Liver (tissue), 9 donors: Measurements from ENCODE around the gene TYSND1. TPM values are rescaled to one million over a fixed set of nuclear protein-coding genes. Genes with fewer than 3 reads are reported as not detected.

Experiments used
- DNase-seq: peaks from one replicate; pipeline ENCODE4 v3.0.0-alpha.2; 2017; ENCODE audit warnings: low spot score
- H3K27ac ChIP-seq, 2 donors: one replicate each; pipeline ENCODE4 v1.7.0; 2013; ENCODE audit warnings: inconsistent platforms in 2 of 2, low read length in 2 of 2, control low read depth in 1 of 2, low read depth in 1 of 2, mild to moderate bottlenecking in 1 of 2
- H3K27me3 ChIP-seq, 4 donors: one replicate each; pipeline versions ENCODE4 v1.6.1 to v1.7.0; 2013; ENCODE audit warnings: low read length in 3 of 4, inconsistent platforms in 1 of 4, mild to moderate bottlenecking in 1 of 4, moderate library complexity in 1 of 4; ENCODE audit not compliant: control insufficient read depth in 4 of 4, insufficient read depth in 4 of 4
- H3K36me3 ChIP-seq, 4 donors: one replicate each; pipeline versions ENCODE4 v1.6.1 to v1.7.0; 2013; ENCODE audit warnings: low read length in 3 of 4, mild to moderate bottlenecking in 3 of 4, low read depth in 1 of 4, moderate library complexity in 1 of 4; ENCODE audit not compliant: control insufficient read depth in 4 of 4, insufficient read depth in 3 of 4
- H3K4me1 ChIP-seq, 4 donors: one replicate each; pipeline versions ENCODE4 v1.6.1 to v1.7.0; 2013; ENCODE audit warnings: low read length in 3 of 4, mild to moderate bottlenecking in 3 of 4, moderate library complexity in 1 of 4; ENCODE audit not compliant: control insufficient read depth in 4 of 4, insufficient read depth in 4 of 4
- H3K4me3 ChIP-seq, 3 donors: one replicate each; pipeline versions ENCODE4 v1.6.1 to v1.7.0; 2013; ENCODE audit warnings: low read length in 3 of 3, control low read depth in 1 of 3, low read depth in 1 of 3, mild to moderate bottlenecking in 1 of 3
- H3K9ac ChIP-seq, 2 donors: one replicate each; pipeline ENCODE4 v1.7.0; 2013; ENCODE audit warnings: low read length in 2 of 2, mild to moderate bottlenecking in 2 of 2, moderate library complexity in 2 of 2, control low read depth in 1 of 2, low read depth in 1 of 2
- H3K9me3 ChIP-seq, 4 donors: one replicate each; pipeline versions ENCODE4 v1.6.1 to v1.7.0; 2013; ENCODE audit warnings: low read length in 3 of 4; ENCODE audit not compliant: control insufficient read depth in 4 of 4
- EGR1 ChIP-seq, 2 donors: IDR thresholded peaks; 2 replicates each; pipeline ENCODE4 v1.6.1; 2016 to 2018; ENCODE audit warnings: antibody characterized with exemption in 2 of 2, low read depth in 2 of 2
- FOXA1 ChIP-seq: IDR thresholded peaks from 2 replicates; pipeline ENCODE4 v1.6.1; 2016; ENCODE audit warnings: antibody characterized with exemption
- FOXA2 ChIP-seq: IDR thresholded peaks from 2 replicates; pipeline ENCODE4 v1.6.1; 2016; ENCODE audit warnings: antibody characterized with exemption
- GABPA ChIP-seq, 2 donors: IDR thresholded peaks in 1 of 2; conservative IDR thresholded peaks in 1 of 2; 2 replicates each; pipeline ENCODE4 v1.6.1; 2016; ENCODE audit warnings: antibody characterized with exemption in 2 of 2, mild to moderate bottlenecking in 1 of 2, moderate library complexity in 1 of 2
- HNF4G ChIP-seq: IDR thresholded peaks from 2 replicates; pipeline ENCODE4 v1.6.1; 2016; ENCODE audit warnings: antibody characterized with exemption
- JUND ChIP-seq, 2 donors: IDR thresholded peaks; 2 replicates each; pipeline ENCODE4 v1.6.1; 2016; ENCODE audit warnings: antibody characterized with exemption in 2 of 2
- NR2F2 ChIP-seq: IDR thresholded peaks from 2 replicates; pipeline ENCODE4 v1.6.1; 2016; ENCODE audit warnings: antibody characterized with exemption
- RAD21 ChIP-seq, 2 donors: IDR thresholded peaks; 2 replicates each; pipeline ENCODE4 v1.6.1; 2016; ENCODE audit warnings: antibody characterized with exemption in 2 of 2, mild to moderate bottlenecking in 2 of 2
- RXRA ChIP-seq, 2 donors: IDR thresholded peaks; 2 replicates each; pipeline ENCODE4 v1.6.1; 2017 to 2018; ENCODE audit warnings: antibody characterized with exemption in 2 of 2, mild to moderate bottlenecking in 1 of 2
- SP1 ChIP-seq: IDR thresholded peaks from 2 replicates; pipeline ENCODE4 v1.6.1; 2018; ENCODE audit warnings: antibody characterized with exemption, mild to moderate bottlenecking
- TAF1 ChIP-seq: conservative IDR thresholded peaks from 2 replicates; pipeline ENCODE4 v1.6.1; 2016; ENCODE audit warnings: antibody characterized with exemption, mild to moderate bottlenecking
- YY1 ChIP-seq: IDR thresholded peaks from 2 replicates; pipeline ENCODE4 v1.6.1; 2016; ENCODE audit warnings: antibody characterized with exemption, mild to moderate bottlenecking
- WGBS: extraction: QIAGEN DNeasy Blood & Tissue Kit; methylation state at CpG from one replicate; pipeline ENCODE4 v1.1.7; 2013; 5-methylcytosine and 5-hydroxymethylcytosine counted together
- polyA plus RNA-seq, 2 donors: library from polyadenylated mRNA; stranded (reverse) in 1 of 2; unstranded in 1 of 2; fragments of 200-250 nt in 1 of 2; fragments of >200 nt in 1 of 2; fragmentation: Nextera tagmentation in 1 of 2; extraction: Ambion mirVana in 1 of 2; gene quantifications; one replicate each; pipeline versions ENCODE4 v1.2.1 to v1.2.3, GENCODE V29; 2013 to 2015
- total RNA-seq, 2 donors: library from RNA; depleted of rRNA; stranded (reverse); fragments of >200 nt; gene quantifications; one replicate each; pipeline ENCODE4 v1.2.3, GENCODE V29; 2014
- TF ChIP-seq, protein P1 (sequence below): IDR thresholded peaks from 2 replicates; pipeline ENCODE4 v1.6.1; 2016; ENCODE audit warnings: antibody characterized with exemption
- TF ChIP-seq, protein P2 (sequence below): IDR thresholded peaks from 2 replicates; pipeline ENCODE4 v1.6.1; 2016; ENCODE audit warnings: antibody characterized with exemption
- TF ChIP-seq, protein P3 (sequence below): IDR thresholded peaks from 2 replicates; pipeline ENCODE4 v1.6.1; 2016; ENCODE audit warnings: antibody characterized with exemption, mild to moderate bottlenecking
- TF ChIP-seq, protein P4 (sequence below): fragments of 150-350 bp; IDR thresholded peaks from 2 replicates; pipeline ENCODE4 v1.5.1; 2017; ENCODE audit warnings: improper control_type of control experiment, low read depth, low read length; ENCODE audit not compliant: missing input control
- donor health status: healthy.
- donor health status: healthy.
- donor health status: healthy.
- donor health status: healthy.
- donor health status: healthy.

TYSND1 gene
- total and polyA plus RNA-seq, 4 donors = 3.9 to 11.3 (median 7.2) TPM

DNA sequence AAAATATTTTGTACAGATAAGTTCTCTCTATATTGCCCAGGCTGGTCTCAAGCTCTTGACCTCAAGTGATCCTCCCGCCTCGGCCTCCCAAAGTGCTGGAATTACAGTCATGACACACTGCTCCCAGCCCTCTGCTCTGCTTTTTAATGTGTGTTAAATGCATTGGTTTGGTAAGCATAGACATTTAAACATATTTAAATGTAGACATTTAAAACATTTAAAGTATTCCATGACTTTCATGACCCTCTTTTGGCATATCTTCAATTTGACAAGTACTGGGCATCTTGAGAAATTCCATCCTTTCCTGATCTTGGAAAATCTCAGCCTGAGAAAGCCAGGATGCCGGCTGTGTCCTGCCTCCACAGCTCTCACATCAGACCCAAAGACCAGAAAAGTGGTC is 29.0 kb upstream of the TYSND1 start:
- DNase-seq = no peak
- Histone ChIP-seq H3K27me3 (no peaks in the 10 kb centered on the region), H3K9ac (no peak overlapping the region), H3K27ac (no peak overlapping the region), H3K4me1 (peaks cover 0 to 8% (median under 1%) of the 10 kb centered on the region in 4 donors), H3K9me3 (no peaks in the 10 kb centered on the region), H3K4me3 (no peak overlapping the region), H3K36me3 (no peaks in the 10 kb centered on the region)
- TF ChIP-seq, protein P1, sequence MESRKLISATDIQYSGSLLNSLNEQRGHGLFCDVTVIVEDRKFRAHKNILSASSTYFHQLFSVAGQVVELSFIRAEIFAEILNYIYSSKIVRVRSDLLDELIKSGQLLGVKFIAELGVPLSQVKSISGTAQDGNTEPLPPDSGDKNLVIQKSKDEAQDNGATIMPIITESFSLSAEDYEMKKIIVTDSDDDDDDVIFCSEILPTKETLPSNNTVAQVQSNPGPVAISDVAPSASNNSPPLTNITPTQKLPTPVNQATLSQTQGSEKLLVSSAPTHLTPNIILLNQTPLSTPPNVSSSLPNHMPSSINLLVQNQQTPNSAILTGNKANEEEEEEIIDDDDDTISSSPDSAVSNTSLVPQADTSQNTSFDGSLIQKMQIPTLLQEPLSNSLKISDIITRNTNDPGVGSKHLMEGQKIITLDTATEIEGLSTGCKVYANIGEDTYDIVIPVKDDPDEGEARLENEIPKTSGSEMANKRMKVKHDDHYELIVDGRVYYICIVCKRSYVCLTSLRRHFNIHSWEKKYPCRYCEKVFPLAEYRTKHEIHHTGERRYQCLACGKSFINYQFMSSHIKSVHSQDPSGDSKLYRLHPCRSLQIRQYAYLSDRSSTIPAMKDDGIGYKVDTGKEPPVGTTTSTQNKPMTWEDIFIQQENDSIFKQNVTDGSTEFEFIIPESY = no peak
- TF ChIP-seq NR2F2 (no peak), RXRA (IDR thresholded peaks at IDR 0.05) (no peak), TAF1 (no peak), FOXA1 (no peak), EGR1 (IDR thresholded peaks at IDR 0.05; ENCODE audit: low read depth in 2 of 2) (no peak), YY1 (no peak), RAD21 (IDR thresholded peaks at IDR 0.05) (no peak), HNF4G (no peak), GABPA (IDR thresholded peaks at IDR 0.05 in 1 of 2, conservative IDR thresholded peaks at IDR 0.05 in 1 of 2) (no peak), JUND (IDR thresholded peaks at IDR 0.05) (no peak), SP1 (no peak), FOXA2 (no peak)
- TF ChIP-seq, protein P2, sequence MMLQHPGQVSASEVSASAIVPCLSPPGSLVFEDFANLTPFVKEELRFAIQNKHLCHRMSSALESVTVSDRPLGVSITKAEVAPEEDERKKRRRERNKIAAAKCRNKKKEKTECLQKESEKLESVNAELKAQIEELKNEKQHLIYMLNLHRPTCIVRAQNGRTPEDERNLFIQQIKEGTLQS = no peak
- TF ChIP-seq, protein P3, sequence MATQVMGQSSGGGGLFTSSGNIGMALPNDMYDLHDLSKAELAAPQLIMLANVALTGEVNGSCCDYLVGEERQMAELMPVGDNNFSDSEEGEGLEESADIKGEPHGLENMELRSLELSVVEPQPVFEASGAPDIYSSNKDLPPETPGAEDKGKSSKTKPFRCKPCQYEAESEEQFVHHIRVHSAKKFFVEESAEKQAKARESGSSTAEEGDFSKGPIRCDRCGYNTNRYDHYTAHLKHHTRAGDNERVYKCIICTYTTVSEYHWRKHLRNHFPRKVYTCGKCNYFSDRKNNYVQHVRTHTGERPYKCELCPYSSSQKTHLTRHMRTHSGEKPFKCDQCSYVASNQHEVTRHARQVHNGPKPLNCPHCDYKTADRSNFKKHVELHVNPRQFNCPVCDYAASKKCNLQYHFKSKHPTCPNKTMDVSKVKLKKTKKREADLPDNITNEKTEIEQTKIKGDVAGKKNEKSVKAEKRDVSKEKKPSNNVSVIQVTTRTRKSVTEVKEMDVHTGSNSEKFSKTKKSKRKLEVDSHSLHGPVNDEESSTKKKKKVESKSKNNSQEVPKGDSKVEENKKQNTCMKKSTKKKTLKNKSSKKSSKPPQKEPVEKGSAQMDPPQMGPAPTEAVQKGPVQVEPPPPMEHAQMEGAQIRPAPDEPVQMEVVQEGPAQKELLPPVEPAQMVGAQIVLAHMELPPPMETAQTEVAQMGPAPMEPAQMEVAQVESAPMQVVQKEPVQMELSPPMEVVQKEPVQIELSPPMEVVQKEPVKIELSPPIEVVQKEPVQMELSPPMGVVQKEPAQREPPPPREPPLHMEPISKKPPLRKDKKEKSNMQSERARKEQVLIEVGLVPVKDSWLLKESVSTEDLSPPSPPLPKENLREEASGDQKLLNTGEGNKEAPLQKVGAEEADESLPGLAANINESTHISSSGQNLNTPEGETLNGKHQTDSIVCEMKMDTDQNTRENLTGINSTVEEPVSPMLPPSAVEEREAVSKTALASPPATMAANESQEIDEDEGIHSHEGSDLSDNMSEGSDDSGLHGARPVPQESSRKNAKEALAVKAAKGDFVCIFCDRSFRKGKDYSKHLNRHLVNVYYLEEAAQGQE = no peak
- TF ChIP-seq, protein P4, sequence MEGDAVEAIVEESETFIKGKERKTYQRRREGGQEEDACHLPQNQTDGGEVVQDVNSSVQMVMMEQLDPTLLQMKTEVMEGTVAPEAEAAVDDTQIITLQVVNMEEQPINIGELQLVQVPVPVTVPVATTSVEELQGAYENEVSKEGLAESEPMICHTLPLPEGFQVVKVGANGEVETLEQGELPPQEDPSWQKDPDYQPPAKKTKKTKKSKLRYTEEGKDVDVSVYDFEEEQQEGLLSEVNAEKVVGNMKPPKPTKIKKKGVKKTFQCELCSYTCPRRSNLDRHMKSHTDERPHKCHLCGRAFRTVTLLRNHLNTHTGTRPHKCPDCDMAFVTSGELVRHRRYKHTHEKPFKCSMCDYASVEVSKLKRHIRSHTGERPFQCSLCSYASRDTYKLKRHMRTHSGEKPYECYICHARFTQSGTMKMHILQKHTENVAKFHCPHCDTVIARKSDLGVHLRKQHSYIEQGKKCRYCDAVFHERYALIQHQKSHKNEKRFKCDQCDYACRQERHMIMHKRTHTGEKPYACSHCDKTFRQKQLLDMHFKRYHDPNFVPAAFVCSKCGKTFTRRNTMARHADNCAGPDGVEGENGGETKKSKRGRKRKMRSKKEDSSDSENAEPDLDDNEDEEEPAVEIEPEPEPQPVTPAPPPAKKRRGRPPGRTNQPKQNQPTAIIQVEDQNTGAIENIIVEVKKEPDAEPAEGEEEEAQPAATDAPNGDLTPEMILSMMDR = no peak
- WGBS = 91% methylated on average over 3 of the region's 3 CpGs

DNA sequence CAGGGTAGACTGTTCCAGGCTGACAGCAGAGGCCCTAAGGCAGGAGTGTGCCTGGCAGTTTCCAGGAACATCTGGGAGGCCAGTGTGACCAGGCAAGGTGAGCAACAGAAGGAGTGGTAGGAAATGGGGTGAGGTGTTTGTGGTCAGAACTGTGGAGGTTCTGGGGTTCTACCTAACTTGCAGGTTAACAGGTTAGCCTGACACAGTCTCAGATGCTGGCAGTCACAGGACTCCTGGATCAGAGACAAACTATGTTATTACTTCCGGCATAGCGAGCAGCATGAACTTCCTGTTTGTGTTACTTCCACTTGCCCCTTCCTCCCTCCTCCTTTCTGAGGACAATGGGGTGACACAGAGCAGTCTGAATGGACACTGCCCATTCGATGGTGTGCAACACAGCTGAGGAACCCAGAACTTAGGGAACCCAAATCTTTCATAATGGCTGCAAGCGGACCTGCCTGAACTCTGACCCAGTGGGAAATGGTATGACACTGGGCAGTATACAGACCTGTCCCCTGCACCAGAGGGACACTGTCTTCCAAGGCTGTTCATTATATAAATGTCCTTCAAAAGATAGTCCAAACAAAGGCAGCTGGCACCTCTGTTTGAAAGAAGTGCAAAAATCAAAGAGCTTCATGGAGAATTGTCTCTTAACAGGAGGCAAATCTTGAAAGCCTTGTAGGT is 27.7 kb upstream of the TYSND1 start:
- no peaks in the 10 kb centered on the region for H3K27me3 ChIP-seq
- WGBS = 61% methylated on average over 4 of the region's 4 CpGs
- H3K4me3 ChIP-seq = no peak overlapping the region
- peak overlapping the region in 1 of 2 donors; percentile 41 for H3K27ac ChIP-seq
- TF ChIP-seq FOXA1 (no peak), GABPA (IDR thresholded peaks at IDR 0.05 in 1 of 2, conservative IDR thresholded peaks at IDR 0.05 in 1 of 2) (peak; percentile 27 to 44)
- no peak for DNase-seq
- H3K9ac ChIP-seq = no peak overlapping the region
- no peaks in the 10 kb centered on the region for H3K9me3 ChIP-seq
- H3K36me3 ChIP-seq = no peaks in the 10 kb centered on the region
- H3K4me1 ChIP-seq = peaks cover 1 to 14% (median 3%) of the 10 kb centered on the region in 4 donors
